ENCODE measurements around the gene SHISA7.

- TF ChIP-seq CTCF (IDR thresholded peaks at IDR 0.05; ENCODE audit: insufficient read depth, low read length), result no peak
- TF ChIP-seq REST (IDR thresholded peaks at IDR 0.05; ENCODE audit: insufficient replicate concordance, low read depth), result peak; percentile 16
- no peak for TF ChIP-seq POLR2AphosphoS5 (IDR thresholded peaks at IDR 0.05; ENCODE audit: low read depth)
These were observed 1.8 kb downstream of the SHISA7 start for GRCh38 chr19:55441319-55441691.
